Measurements from ENCODE around the gene SBK3. TPM values are rescaled to one million over a fixed set of nuclear protein-coding genes. Genes with fewer than 3 reads are reported as not detected.

The SBK3 gene
- total RNA-seq, 1 donor from 2014 or later = 3.6 TPM

DNA sequence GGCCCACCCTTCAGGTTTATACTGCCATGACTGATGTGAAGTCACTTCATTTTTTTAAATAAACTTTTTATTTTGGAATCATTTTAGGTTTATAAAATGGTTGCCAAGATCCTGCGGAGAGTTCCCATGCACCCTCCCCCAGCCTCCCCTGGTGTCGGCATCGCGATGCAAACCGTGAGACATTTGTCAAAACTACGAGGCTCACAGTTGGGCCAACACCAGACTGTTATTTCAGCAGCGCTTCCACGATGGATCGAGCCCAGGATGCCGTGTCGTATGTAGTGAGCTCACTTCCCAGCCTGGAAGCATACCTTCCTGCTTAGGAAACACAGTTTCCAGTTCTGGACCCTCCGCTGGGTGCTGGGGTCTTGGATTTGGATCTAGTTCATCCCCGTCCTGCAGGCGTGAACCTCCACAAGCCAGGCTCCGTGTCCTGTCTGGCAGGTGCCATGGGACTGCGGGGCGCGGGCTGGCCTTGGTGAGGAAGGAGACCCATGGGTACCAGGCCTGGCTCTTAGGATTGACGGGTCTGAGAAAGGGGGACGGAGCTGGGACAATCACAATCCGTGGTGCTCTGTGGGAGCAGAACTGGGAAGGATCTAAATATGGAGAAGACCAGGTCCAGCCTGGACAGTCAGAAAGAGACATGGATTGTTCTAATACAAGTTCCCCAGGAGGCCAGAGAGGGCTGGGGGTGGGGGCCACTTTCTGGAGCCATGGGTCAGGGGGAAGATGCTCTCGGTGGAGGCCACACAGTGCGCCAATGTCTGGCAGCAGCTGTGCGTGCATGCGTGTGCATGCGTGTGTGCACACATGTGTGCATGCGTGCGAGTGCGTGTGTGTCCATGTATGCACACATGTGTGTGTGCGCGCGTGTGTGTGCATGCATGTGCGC is 6.0 kb downstream of the SBK3 start:
- peaks cover 7% of the 10 kb centered on the region for H3K27me3 Mint-ChIP-seq (ENCODE audit: unreplicated experiment)
- no peak overlapping the region for H3K27ac Mint-ChIP-seq (ENCODE audit: unreplicated experiment)
- TF ChIP-seq, protein P1, sequence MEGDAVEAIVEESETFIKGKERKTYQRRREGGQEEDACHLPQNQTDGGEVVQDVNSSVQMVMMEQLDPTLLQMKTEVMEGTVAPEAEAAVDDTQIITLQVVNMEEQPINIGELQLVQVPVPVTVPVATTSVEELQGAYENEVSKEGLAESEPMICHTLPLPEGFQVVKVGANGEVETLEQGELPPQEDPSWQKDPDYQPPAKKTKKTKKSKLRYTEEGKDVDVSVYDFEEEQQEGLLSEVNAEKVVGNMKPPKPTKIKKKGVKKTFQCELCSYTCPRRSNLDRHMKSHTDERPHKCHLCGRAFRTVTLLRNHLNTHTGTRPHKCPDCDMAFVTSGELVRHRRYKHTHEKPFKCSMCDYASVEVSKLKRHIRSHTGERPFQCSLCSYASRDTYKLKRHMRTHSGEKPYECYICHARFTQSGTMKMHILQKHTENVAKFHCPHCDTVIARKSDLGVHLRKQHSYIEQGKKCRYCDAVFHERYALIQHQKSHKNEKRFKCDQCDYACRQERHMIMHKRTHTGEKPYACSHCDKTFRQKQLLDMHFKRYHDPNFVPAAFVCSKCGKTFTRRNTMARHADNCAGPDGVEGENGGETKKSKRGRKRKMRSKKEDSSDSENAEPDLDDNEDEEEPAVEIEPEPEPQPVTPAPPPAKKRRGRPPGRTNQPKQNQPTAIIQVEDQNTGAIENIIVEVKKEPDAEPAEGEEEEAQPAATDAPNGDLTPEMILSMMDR (IDR thresholded peaks at IDR 0.05; ENCODE audit: unreplicated experiment) = no peak
- no peaks in the 10 kb centered on the region for H3K4me1 Mint-ChIP-seq (ENCODE audit: unreplicated experiment)
- DNase-seq (ENCODE audit: low spot score) = no peak
- no peak overlapping the region for H3K4me3 Mint-ChIP-seq (ENCODE audit: unreplicated experiment)
- H3K9me3 Mint-ChIP-seq (ENCODE audit: unreplicated experiment) = no peaks in the 10 kb centered on the region
- peaks cover 9% of the 10 kb centered on the region for H3K36me3 Mint-ChIP-seq (ENCODE audit: low read depth, unreplicated experiment)

DNA sequence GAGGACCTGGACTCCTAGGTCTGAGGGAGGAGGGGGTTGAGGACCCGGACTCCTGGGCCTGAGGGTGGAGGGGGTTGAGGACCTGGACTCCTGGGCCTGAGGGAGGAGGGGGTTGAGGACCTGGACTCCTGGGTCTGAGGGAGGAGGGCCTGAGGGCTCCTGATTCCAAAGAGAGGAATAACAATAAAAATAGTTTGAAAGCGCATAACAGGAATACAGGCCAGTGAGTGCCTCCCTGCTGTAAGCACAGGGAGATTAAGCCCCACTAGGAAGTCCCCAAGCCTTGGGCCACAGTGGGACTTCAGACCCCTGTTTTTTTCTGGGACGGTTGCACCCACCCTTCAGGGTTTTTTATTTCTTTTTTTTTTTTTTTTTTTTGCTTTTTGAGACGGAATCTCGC is 7.2 kb downstream of the SBK3 start:
- no peak for DNase-seq (ENCODE audit: low spot score)
- no peak overlapping the region for H3K4me3 Mint-ChIP-seq (ENCODE audit: unreplicated experiment)
- no peaks in the 10 kb centered on the region for H3K9me3 Mint-ChIP-seq (ENCODE audit: unreplicated experiment)
- H3K27ac Mint-ChIP-seq (ENCODE audit: unreplicated experiment) = no peak overlapping the region
- H3K36me3 Mint-ChIP-seq (ENCODE audit: low read depth, unreplicated experiment) = peaks cover 9% of the 10 kb centered on the region
- TF ChIP-seq, protein P1 (IDR thresholded peaks at IDR 0.05; ENCODE audit: unreplicated experiment) = no peak
- peaks cover 7% of the 10 kb centered on the region for H3K27me3 Mint-ChIP-seq (ENCODE audit: unreplicated experiment)
- no peaks in the 10 kb centered on the region for H3K4me1 Mint-ChIP-seq (ENCODE audit: unreplicated experiment)

DNA sequence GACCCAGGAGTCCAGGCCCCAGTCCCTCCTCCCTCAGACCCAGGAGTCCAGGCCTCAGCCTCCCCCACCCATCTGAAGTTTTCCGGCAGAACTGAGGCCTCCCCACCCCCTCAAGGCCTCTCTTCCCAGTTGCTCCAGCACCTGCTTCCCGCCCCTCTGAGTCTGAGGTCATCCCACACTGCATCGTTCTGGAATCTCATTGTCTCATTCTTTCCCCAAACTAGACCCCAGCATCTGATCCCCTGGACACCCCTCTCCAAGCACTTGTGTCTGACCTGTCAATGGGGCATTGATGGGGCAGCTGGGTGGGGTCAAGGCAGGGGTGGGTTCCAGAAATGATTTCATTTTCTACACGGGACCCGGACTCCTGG is 7.6 kb downstream of the SBK3 start:
- Mint-ChIP-seq H3K36me3 (ENCODE audit: low read depth, unreplicated experiment) (peaks cover 9% of the 10 kb centered on the region), H3K9me3 (ENCODE audit: unreplicated experiment) (no peaks in the 10 kb centered on the region), H3K27me3 (ENCODE audit: unreplicated experiment) (peaks cover 7% of the 10 kb centered on the region), H3K27ac (ENCODE audit: unreplicated experiment) (peak overlapping the region; percentile 24), H3K4me3 (ENCODE audit: unreplicated experiment) (no peak overlapping the region), H3K4me1 (ENCODE audit: unreplicated experiment) (no peaks in the 10 kb centered on the region)
- TF ChIP-seq, protein P1 (IDR thresholded peaks at IDR 0.05; ENCODE audit: unreplicated experiment) = no peak
- DNase-seq (ENCODE audit: low spot score) = no peak

DNA sequence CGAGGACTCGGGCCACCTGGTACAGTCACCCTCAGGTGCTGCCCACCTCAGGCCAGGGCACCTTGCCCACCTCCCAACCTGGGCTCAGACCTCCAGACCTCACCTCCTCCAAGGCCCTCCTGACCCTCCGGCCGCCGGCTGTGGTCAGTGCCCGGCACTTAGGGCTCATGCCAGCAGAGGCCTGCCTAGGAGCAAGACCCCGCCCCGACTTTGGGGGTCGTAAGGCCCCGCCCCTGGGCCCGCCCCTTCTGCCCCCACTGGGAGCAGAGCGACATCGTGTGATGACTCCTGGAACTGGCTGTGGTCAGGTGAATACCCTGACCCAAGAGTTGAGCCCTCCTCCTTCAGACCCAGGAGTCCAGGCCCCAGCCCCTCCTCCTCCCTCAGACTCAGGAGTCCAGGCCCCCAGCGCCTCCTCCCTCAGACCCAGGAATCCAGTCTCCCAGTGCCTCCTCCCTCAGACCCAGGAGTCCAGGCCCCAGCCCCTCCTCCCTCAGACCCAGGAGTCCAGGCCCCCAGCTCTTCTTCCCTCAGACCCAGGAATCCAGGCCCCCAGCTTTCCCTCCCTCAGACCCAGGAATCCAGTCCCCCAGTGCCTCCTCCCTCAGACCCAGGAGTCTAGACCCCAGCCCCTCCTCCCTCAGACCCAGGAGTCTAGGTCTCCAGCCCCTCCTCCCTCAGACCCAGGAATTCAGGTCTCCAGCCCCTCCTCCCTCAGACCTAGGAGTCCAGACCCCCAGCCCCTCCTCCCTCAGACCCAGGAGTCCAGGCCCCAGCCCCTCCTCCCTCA is 8.2 kb downstream of the SBK3 start, which contains the start of gene SBK2:
SBK2 (minus strand) TSS at position 183 of the 790 bp plus-strand sequence. CDS start 839 bp downstream, outside the sequence.
- peak; percentile 55 for DNase-seq (ENCODE audit: low spot score)
- Mint-ChIP-seq H3K4me3 (ENCODE audit: unreplicated experiment) (no peak within 1 kb of the TSS), H3K4me1 (ENCODE audit: unreplicated experiment) (no peaks in the 10 kb centered on the region), H3K9me3 (ENCODE audit: unreplicated experiment) (no peaks in the 10 kb centered on the region), H3K27ac (ENCODE audit: unreplicated experiment) (peak within 1 kb of the TSS; percentile 24), H3K27me3 (ENCODE audit: unreplicated experiment) (peaks cover 7% of the 10 kb centered on the region), H3K36me3 (ENCODE audit: low read depth, unreplicated experiment) (peaks cover 9% of the 10 kb centered on the region)
- TF ChIP-seq, protein P1 (IDR thresholded peaks at IDR 0.05; ENCODE audit: unreplicated experiment) = no peak
